Measurements from ENCODE around the gene GALNT17.

The GALNT17 gene

DNA sequence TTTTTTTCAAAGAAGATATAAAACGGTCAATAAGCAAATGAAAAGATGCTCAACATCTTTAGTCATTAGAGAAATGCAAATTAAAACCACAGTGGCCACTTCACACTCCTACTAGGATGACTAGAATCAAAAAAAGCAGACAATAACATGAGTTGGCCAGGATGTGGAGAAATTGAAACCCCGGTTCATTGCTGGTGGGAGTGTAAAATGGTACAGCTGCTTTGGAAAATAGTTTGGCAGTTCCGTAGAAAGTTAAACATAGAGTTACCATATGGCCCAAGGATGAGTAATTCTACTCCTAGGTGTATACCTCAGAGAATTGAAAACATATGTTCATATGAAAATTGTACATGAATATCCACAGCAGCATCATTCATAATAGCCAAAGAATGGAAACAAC lies 573.3 kb downstream of the GALNT17 start:
- TF ChIP-seq, protein P1, sequence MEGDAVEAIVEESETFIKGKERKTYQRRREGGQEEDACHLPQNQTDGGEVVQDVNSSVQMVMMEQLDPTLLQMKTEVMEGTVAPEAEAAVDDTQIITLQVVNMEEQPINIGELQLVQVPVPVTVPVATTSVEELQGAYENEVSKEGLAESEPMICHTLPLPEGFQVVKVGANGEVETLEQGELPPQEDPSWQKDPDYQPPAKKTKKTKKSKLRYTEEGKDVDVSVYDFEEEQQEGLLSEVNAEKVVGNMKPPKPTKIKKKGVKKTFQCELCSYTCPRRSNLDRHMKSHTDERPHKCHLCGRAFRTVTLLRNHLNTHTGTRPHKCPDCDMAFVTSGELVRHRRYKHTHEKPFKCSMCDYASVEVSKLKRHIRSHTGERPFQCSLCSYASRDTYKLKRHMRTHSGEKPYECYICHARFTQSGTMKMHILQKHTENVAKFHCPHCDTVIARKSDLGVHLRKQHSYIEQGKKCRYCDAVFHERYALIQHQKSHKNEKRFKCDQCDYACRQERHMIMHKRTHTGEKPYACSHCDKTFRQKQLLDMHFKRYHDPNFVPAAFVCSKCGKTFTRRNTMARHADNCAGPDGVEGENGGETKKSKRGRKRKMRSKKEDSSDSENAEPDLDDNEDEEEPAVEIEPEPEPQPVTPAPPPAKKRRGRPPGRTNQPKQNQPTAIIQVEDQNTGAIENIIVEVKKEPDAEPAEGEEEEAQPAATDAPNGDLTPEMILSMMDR (IDR thresholded peaks at IDR 0.05; ENCODE audit: unreplicated experiment in 3 of 3), result no peak

DNA sequence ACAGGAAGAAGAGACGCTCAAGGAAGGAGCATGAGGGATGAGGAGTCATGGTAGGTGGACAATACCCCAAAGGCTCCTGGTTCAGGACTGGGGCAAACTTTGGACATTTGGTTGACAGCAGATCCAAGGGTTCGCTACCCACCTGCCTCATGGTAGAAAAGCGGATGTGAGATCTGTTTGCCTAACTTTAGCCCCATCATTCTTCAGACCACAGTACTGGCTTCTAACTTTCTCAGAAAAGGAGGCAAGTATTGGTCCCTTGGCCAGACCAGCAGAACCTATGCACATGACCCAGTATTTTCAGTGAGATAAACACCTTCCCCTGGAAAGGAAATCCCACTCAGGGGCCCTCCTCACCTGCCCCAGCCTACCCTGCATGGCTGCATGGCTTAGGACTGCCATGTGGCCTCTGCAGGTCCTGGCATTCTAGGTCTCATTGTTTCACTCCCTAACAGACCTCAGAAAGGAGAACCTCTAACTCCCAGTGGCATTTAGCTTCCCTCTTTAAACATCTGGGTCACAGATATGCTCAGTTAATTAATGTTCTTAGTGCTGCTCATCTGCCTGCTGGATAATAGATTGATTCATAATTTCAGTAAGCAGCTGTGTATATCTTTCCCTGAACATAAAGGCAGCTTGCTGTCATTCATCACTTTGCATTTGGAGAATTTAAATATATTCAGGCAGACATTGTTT lies 574.1 kb downstream of the GALNT17 start:
- Mint-ChIP-seq H3K27ac (no peak overlapping the region), H3K4me1 (no peaks in the 10 kb centered on the region), H3K36me3 (ENCODE audit: low read depth) (peaks cover 6% of the 10 kb centered on the region), H3K4me3 (no peak overlapping the region), H3K27me3 (ENCODE audit: low read depth) (no peaks in the 10 kb centered on the region), H3K9me3 (peaks cover 20% of the 10 kb centered on the region)
- TF ChIP-seq, protein P1 (IDR thresholded peaks at IDR 0.05; ENCODE audit: unreplicated experiment in 3 of 3), result no peak

More for the DNA sequence above, 573.3 kb downstream of the GALNT17 start:
- peaks cover 26% of the 10 kb centered on the region for H3K9me3 Mint-ChIP-seq
- H3K27me3 Mint-ChIP-seq (ENCODE audit: low read depth), result no peaks in the 10 kb centered on the region
- H3K36me3 Mint-ChIP-seq (ENCODE audit: low read depth), result peaks cover 6% of the 10 kb centered on the region
- no peak overlapping the region for H3K4me3 Mint-ChIP-seq
- no peak overlapping the region for H3K27ac Mint-ChIP-seq
- no peaks in the 10 kb centered on the region for H3K4me1 Mint-ChIP-seq

DNA sequence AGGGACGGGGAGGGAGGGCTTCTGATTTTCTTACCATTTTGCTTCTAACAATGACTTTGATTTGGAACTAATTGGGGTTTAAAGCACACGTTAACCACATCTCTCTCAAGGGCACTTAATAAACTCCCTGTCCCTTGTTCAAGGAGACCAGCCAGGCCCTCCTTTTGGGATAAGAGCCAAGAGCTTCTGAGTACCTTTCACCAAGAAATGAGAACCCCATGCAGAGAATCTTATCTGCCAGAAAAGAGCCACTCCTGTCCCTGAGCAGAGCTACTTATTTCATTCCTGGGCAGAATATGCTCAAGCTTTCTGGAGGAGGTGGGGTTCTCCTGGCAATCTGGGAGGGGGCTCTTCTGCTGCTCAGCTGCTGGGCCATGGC lies 574.6 kb downstream of the GALNT17 start:
- H3K36me3 Mint-ChIP-seq (ENCODE audit: low read depth), result peaks cover 6% of the 10 kb centered on the region
- H3K4me1 Mint-ChIP-seq, result no peaks in the 10 kb centered on the region
- peaks cover 5% of the 10 kb centered on the region for H3K27me3 Mint-ChIP-seq (ENCODE audit: low read depth)
- no peak overlapping the region for H3K4me3 Mint-ChIP-seq
- peaks cover 20% of the 10 kb centered on the region for H3K9me3 Mint-ChIP-seq
- no peak overlapping the region for H3K27ac Mint-ChIP-seq
- TF ChIP-seq, protein P1 (IDR thresholded peaks at IDR 0.05; ENCODE audit: unreplicated experiment in 3 of 3), result no peak

GRCh38 chr7:71707041-71707440 lies 575.1 kb downstream of the GALNT17 start:
- peaks cover 20% of the 10 kb centered on the region for H3K9me3 Mint-ChIP-seq
- peaks cover 6% of the 10 kb centered on the region for H3K36me3 Mint-ChIP-seq (ENCODE audit: low read depth)
- TF ChIP-seq, protein P1 (IDR thresholded peaks at IDR 0.05; ENCODE audit: unreplicated experiment in 3 of 3), result no peak
- H3K4me3 Mint-ChIP-seq, result no peak overlapping the region
- H3K27ac Mint-ChIP-seq, result no peak overlapping the region
- peaks cover 8% of the 10 kb centered on the region for H3K27me3 Mint-ChIP-seq (ENCODE audit: low read depth)
- no peaks in the 10 kb centered on the region for H3K4me1 Mint-ChIP-seq

DNA sequence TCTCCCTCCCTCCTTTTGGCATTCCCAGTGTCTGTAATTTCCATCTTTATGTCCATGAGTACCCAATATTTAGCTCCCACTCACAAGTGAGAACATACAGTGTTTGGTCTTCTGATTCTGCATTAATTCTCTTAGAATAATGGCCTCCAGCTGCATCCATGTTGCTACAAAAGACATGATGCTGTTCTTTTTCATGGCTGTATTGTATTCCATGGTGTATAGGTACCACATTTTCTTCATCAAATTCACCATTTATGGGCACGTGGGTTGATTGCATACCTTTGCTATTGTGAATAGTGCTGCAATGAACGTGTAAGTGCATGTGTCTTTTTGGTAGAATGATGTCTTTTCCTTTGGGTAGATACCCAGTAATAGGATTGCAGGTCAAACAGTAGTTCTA lies 576.8 kb downstream of the GALNT17 start:
- Mint-ChIP-seq H3K36me3 (ENCODE audit: low read depth) (peaks cover 6% of the 10 kb centered on the region), H3K27ac (no peak overlapping the region), H3K4me3 (no peak overlapping the region), H3K27me3 (ENCODE audit: low read depth) (peaks cover 13% of the 10 kb centered on the region), H3K4me1 (no peaks in the 10 kb centered on the region), H3K9me3 (peaks cover 20% of the 10 kb centered on the region)
- TF ChIP-seq, protein P1 (IDR thresholded peaks at IDR 0.05; ENCODE audit: unreplicated experiment in 3 of 3), result no peak

DNA sequence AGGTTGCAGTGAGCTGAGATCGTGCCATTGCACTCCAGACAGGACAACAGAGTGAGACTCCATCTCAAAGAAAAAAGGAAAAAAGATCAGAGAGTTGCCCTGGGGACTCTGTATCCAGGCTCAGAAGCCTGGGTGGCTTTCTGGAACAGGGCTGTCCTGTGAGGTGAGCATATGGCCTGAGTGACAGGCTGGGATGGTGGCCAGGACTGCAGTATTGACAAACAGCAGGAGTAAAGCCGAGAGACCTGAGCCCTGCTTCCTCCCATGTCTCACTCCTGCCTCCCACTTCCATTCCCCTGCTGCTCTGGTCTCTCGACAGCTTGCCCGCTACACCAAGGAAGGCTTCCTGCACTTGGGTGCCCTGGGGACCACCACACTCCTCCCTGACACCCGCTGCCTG lies 578.5 kb downstream of the GALNT17 start:
- Mint-ChIP-seq H3K9me3 (peaks cover 15% of the 10 kb centered on the region), H3K27ac (no peak overlapping the region), H3K4me1 (no peaks in the 10 kb centered on the region), H3K27me3 (ENCODE audit: low read depth) (peaks cover 13% of the 10 kb centered on the region), H3K4me3 (no peak overlapping the region), H3K36me3 (ENCODE audit: low read depth) (peaks cover 6% of the 10 kb centered on the region)
- TF ChIP-seq, protein P1 (IDR thresholded peaks at IDR 0.05; ENCODE audit: unreplicated experiment in 3 of 3), result no peak
